Effector memory CD4-positive, alpha-beta T cell (primary cell): ENCODE measurements around the gene JAGN1.
"Not testable (repeated sequence)": the region's sequence is repeated elsewhere in the genome, so short reads cannot be mapped to it uniquely, and the experiment has no call there.

Experiments used
- DNase-seq, 3 donors: peaks; one replicate each; pipeline ENCODE4 v3.0.0-alpha.2; 2020
- H3K27ac ChIP-seq: 2 replicates; pipeline ENCODE4 v1.7.0; 2013; ENCODE audit warnings: mild to moderate bottlenecking, low read length, moderate library complexity; ENCODE audit not compliant: insufficient read depth, poor library complexity, severe bottlenecking
- H3K27me3 ChIP-seq: replicated peaks from 2 replicates; pipeline ENCODE4 v1.7.0; 2013; ENCODE audit warnings: mild to moderate bottlenecking, low read length; ENCODE audit not compliant: insufficient read depth, control insufficient read depth, poor library complexity, severe bottlenecking
- H3K36me3 ChIP-seq: 2 replicates; pipeline ENCODE4 v1.7.0; 2013; ENCODE audit warnings: mild to moderate bottlenecking, low read length, moderate library complexity; ENCODE audit not compliant: control insufficient read depth, insufficient read depth
- H3K4me1 ChIP-seq: 2 replicates; pipeline ENCODE4 v1.7.0; 2013; ENCODE audit warnings: low read length, mild to moderate bottlenecking; ENCODE audit not compliant: control insufficient read depth, insufficient read depth, poor library complexity, severe bottlenecking
- H3K4me3 ChIP-seq: 2 replicates; pipeline ENCODE4 v1.7.0; 2013; ENCODE audit warnings: low read length, low read depth, mild to moderate bottlenecking; ENCODE audit not compliant: insufficient read depth, poor library complexity, severe bottlenecking
- H3K9me3 ChIP-seq: 2 replicates; pipeline ENCODE4 v1.7.0; 2013; ENCODE audit warnings: mild to moderate bottlenecking, low read length, moderate library complexity; ENCODE audit not compliant: control insufficient read depth

The JAGN1 gene

GRCh38 chr3:9881441-9881840 is 9.0 kb upstream of the JAGN1 start:
- Histone ChIP-seq H3K9me3 (no peaks in the 10 kb centered on the region), H3K27me3 (no peaks in the 10 kb centered on the region), H3K4me3 (no peak overlapping the region), H3K27ac (no peak overlapping the region), H3K36me3 (no peaks in the 10 kb centered on the region), H3K4me1 (no peaks in the 10 kb centered on the region)
- DNase-seq, result no peak

GRCh38 chr3:9883706-9884554 is 6.5 kb upstream of the JAGN1 start:
- no peaks in the 10 kb centered on the region for H3K9me3 ChIP-seq
- no peak overlapping the region for H3K4me3 ChIP-seq
- no peak overlapping the region for H3K27ac ChIP-seq
- H3K27me3 ChIP-seq, result no peaks in the 10 kb centered on the region
- H3K4me1 ChIP-seq, result no peaks in the 10 kb centered on the region
- DNase-seq, result no peak
- no peaks in the 10 kb centered on the region for H3K36me3 ChIP-seq

GRCh38 chr3:9884555-9885165 is 5.8 kb upstream of the JAGN1 start:
- H3K4me3 ChIP-seq, result no peak overlapping the region
- no peak for DNase-seq

GRCh38 chr3:9886328-9886727 is 4.1 kb upstream of the JAGN1 start:
- Histone ChIP-seq H3K4me3 (no peak overlapping the region), H3K27me3 (no peaks in the 10 kb centered on the region), H3K9me3 (no peaks in the 10 kb centered on the region), H3K4me1 (peaks cover 5% of the 10 kb centered on the region), H3K27ac (no peak overlapping the region), H3K36me3 (no peaks in the 10 kb centered on the region)
- DNase-seq, result no peak

More at GRCh38 chr3:9884555-9885165, 5.8 kb upstream of the JAGN1 start:
- Histone ChIP-seq H3K4me1 (no peaks in the 10 kb centered on the region), H3K9me3 (no peaks in the 10 kb centered on the region), H3K36me3 (no peaks in the 10 kb centered on the region), H3K27me3 (no peaks in the 10 kb centered on the region), H3K27ac (no peak overlapping the region)

- Histone ChIP-seq H3K27me3 (no peaks in the 10 kb centered on the region), H3K4me3 (no peak overlapping the region), H3K36me3 (no peaks in the 10 kb centered on the region), H3K4me1 (peaks cover 6% of the 10 kb centered on the region), H3K27ac (no peak overlapping the region), H3K9me3 (no peaks in the 10 kb centered on the region)
- no peak for DNase-seq
Observed at GRCh38 chr3:9887480-9887879, 2.9 kb upstream of the JAGN1 start.

- no peaks in the 10 kb centered on the region for H3K9me3 ChIP-seq
- peaks cover 6% of the 10 kb centered on the region for H3K4me1 ChIP-seq
Observed at GRCh38 chr3:9888540-9888939, 1.9 kb upstream of the JAGN1 start.

GRCh38 chr3:9889405-9889804 is 1.0 kb upstream of the JAGN1 start:
- Histone ChIP-seq H3K4me3 (no peak overlapping the region), H3K27ac (no peak overlapping the region), H3K36me3 (peaks cover 10% of the 10 kb centered on the region), H3K4me1 (peaks cover 6% of the 10 kb centered on the region), H3K27me3 (no peaks in the 10 kb centered on the region), H3K9me3 (no peaks in the 10 kb centered on the region)
- no peak for DNase-seq

More at GRCh38 chr3:9888540-9888939, 1.9 kb upstream of the JAGN1 start:
- no peak overlapping the region for H3K4me3 ChIP-seq
- DNase-seq, result no peak
- peaks cover 9% of the 10 kb centered on the region for H3K36me3 ChIP-seq
- no peaks in the 10 kb centered on the region for H3K27me3 ChIP-seq
- H3K27ac ChIP-seq, result no peak overlapping the region

GRCh38 chr3:9891072-9891622 is 737 bp downstream of the JAGN1 start:
- Histone ChIP-seq H3K4me1 (peaks cover 11% of the 10 kb centered on the region), H3K27me3 (no peaks in the 10 kb centered on the region), H3K9me3 (no peaks in the 10 kb centered on the region), H3K4me3 (peak overlapping the region; percentile 94), H3K36me3 (peaks cover 10% of the 10 kb centered on the region), H3K27ac (peak overlapping the region; percentile 100)
- DNase-seq, result no peak

- no peak for DNase-seq
- Histone ChIP-seq H3K27ac (no peak overlapping the region), H3K9me3 (no peaks in the 10 kb centered on the region), H3K36me3 (peaks cover 10% of the 10 kb centered on the region), H3K27me3 (no peaks in the 10 kb centered on the region), H3K4me3 (no peak overlapping the region), H3K4me1 (peaks cover 11% of the 10 kb centered on the region)
Observed at GRCh38 chr3:9893739-9894138, 3.3 kb downstream of the JAGN1 start.

GRCh38 chr3:9895715-9896114 is 5.3 kb downstream of the JAGN1 start:
- not testable (repeated sequence) for DNase-seq, H3K9me3 ChIP-seq, H3K27ac ChIP-seq, H3K4me3 ChIP-seq, H3K27me3 ChIP-seq
- peaks cover 11% of the 10 kb centered on the region for H3K4me1 ChIP-seq
- peaks cover 10% of the 10 kb centered on the region for H3K36me3 ChIP-seq
